ENCODE measurements around the gene PLXNA1.

PLXNA1 gene

DNA sequence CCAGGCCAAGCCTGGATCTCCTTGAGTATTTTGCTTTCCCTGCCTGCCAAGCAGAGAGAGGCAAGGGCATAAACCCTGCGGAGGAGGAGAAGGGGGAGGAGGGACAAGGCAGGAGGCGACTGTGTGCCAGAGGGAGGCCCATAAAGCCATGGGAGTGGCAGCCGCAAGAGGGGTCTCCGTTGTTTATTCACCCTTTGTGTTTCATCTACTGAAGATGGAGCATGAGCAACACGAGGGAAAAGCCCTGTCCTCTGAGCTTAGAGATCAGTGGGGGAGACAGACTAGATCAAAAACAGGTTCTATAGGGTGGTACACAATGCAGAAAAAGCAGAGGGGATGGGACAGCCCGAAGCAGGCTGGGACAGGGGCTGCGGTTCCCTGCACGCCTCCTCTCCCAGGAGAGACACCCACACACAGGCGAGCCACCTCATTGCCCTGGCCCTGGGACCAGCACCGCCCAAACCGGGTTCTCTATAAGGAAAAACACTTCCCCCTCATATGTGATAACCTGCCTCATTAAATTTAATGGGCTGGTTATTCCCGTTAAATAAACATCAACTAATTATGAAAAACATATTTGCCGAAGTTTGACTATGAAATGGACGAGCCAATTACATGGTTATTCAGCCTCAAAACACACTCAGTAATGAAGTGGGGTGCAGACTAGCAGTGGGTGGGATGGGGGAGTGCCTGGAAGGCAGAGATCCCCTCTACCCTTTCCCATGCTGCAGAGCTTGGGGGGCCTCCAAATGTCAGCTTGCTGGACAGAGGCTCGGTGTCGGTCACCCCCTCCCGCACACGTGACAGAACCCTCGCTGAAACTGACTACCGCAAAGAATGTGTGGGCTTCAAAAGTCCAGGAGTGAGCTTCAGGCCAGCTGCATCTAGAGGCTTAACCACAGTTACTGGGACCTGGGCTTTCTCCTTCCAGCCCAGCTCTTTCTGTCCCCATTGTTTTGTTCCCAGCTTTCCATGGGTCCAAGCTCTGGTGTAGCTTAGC, 14.2 kb upstream of the PLXNA1 start:
- DNase-seq, result no peak

DNA sequence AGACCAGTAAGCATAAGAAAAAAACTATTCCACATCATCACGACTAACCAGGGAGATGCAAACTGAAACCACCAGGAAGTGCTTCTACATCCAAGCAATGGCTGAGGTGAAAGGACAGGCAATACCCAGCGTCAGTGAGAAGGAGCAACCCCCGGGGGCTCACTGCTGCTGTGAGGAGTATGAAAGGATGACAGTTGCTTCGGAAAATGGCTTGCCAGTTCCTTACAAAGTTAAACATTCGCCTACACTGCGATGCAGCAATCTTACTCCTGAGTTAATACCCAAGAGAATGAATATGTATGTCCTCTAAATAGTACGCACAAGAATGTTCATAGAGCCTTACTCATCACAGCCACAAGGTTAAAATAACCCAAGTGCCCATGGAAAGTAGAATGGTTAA, 13.3 kb upstream of the PLXNA1 start:
- DNase-seq, result no peak

DNA sequence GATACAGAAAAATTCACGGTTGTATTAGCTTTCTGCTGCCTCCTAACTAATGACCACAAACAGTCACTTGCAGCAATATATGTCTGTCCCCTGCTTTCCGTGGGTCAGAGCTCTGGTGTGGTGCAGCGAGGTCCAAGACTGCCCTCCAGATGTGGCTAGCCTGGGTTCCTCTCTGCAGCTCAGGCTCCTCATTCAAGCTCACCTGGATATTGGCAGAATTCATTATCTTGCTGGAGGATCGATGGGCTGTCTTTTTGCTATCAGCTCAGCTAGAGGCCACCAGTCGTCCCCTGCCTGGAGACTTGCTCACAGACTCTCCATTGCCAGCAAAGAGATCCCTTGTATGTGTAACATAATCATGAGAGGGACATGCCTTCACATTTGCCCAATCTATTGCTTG, 12.8 kb upstream of the PLXNA1 start:
- DNase-seq, result no peak

DNA sequence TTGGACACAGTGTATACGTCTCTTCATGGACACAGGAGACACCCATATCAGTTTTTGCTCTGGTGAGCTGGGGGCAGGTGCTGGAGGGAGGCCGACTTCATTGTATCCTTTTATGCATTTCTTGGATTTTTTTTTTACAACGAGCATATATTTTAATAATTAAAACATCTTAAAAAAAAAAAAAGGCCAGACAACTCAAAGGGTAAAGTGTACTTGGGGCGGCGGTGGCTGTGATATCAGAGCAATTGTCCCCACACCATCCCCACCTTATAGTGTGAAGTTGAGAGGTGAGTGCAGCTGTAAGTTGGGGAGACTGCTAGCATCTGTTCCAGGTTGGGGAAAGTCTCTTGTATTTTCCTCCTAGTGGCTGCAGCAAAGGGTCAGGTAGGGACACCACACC, 12.0 kb upstream of the PLXNA1 start:
- no peak for DNase-seq

DNA sequence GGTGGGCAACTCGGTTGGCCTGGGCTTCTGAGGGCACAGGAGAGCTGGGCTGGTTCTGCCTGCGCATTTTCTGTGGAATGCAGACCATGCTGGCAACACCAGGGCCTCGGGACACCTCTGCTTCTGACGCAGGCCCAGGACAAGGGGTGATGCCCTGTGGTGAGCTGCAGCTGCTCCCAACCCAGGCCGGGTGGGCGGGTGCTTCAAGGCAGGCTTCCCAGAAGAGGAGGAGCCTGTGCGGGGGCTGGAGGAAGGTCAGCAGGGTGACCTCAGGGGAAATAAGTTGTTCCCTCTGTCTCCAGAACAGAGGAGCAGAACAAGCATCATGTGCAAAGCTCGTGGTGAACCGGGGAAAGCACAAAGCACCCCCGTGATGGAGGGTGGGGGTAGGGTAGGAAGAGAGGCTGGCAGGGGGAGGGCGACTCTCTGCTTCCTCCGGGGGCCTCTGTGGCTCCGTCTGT, 11.0 kb upstream of the PLXNA1 start:
- no peak for DNase-seq

DNA sequence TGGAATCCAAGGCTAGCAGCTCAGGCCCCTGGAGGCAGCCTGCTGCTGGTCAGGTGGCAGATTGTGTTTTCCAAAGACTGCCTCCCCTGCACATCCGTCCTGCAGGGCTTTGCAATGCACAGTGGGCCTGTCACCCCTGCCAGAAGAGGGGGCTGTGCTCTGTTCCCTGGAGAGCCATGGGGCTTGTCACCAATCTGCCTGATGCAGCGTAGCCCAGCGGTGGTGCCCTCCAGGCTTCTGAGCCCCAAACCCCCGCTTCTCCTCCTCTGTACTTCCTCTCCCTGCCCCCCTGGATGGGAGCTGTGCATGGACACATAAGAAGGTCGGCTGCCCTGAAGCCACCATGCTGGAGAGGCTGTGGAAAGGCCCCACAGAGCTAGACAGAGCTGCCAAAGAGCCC, 10.0 kb upstream of the PLXNA1 start:
- DNase-seq, result no peak

DNA sequence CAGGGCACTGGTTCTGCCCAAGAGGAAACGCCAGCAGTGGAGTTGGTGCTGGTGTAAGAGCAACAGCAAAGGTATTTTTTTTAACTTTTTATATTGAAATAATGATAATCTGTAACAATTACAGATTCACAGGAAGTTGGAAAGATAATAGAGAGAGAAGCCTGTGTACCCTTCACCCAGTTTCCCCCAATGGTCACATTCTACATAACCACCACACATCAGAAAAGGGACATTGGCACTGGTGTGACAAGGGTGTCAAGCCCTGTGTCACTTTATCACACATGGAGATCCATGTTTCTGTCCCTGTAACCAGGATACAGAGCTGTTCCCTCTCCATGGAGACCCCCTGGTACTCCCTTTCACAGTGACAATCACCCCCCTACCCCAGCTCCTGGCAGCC, 9.1 kb upstream of the PLXNA1 start:
- no peak for DNase-seq

DNA sequence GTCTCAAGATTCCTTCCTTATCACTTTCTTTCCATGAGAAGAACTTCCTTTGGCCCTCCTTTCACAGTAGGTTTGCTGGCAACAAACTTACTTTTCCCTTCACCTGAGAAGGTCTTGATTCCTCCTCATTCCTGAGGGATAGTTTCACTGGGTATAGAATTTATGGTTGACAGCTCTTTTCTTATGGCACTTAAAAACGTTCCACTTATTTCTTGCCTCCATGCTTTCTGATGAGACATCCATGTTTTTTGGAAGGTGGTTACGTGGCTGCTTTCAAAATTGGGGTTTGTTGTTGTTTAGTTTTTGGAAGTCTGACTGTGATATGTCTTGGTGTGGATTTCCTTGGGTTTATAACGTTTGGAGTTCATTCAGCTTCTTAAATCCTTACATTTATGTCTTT, 8.2 kb upstream of the PLXNA1 start:
- no peak for DNase-seq

DNA sequence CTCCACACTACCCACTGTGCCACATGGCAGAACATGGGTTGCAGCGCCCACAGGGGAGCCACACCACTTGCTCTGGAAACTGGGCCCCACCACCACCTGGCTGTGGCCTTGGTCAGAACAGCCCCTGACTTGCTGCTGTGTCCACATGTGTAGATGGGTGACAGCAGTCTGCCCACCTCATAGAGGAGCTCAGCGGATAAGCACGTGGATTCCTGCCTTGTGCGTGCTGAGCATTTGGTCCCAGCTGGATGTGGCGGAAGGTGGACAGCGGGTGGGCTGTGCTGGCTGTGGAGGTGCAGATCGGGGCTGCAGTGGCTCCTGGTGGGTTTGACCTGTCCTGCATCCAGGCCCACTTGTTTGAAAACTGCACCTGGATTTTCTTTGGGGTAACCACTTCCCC, 6.0 kb upstream of the PLXNA1 start:
- no peak for DNase-seq

DNA sequence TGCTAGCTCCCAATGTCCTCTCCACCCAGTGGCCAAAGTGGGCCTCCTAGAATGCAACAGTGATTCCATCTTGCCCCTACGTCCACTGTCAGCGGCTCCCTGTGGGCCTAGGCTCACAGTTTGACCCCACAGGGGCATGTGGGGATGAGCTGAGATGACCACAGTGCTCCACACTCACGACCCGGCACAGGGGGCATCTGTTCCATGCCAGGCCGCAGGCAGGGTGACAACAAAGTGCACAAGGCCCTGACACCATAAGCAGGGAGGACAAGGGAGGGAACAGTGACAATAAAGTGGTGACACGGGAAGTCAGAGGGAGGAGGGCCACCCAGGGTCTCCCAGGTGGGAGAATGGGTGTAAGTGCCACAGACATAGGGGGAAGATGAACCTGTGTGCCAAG, 5.1 kb upstream of the PLXNA1 start:
- DNase-seq, result no peak

DNA sequence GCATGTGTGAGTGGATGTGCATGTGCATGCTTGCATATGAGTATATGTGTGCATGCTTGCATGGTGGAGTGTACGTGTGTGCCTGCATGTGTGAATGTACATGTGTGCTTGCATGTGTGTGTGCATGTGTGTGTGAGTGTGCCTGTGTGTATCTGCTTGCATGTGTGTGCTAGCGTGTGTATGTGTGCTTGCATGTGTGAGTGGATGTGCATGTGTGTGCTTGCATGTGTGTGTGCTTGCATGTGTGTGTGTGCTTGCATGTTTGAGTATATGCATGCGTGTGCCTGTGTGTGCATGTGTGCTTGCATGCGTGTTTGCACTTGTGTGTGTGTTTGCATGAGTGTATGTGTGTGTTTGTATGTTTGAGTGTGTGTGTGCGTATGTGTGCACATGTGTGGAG, 4.6 kb upstream of the PLXNA1 start:
- no peak for DNase-seq

DNA sequence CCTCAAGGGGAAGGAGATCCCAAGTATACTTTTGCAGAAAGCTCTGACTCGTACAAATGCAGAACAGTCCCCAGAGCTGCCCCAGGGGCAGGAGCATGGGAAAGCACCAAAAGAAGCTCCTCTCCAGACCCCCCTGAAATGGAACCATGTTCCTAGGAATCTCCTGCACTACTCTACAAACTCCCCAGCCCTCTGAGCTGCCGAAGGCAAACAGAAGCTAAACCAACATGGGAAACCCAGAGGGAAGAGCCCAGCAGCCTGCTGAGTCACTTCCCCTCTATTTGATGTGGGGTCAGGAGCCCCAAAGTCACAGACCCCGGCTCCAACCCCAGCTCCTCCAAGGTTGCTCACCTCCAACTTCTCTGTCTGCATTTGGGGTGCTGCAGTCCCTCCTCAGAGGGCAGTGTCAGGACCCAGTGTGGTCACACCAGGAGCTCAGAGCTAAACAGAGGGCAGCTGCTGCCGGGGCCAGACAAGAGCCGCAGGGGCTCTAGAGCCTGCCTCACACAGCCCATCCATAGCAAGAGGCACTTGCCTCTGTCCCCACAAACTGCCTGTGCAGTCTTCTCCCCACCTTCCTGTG, 3.8 kb upstream of the PLXNA1 start:
- no peak for DNase-seq

DNA sequence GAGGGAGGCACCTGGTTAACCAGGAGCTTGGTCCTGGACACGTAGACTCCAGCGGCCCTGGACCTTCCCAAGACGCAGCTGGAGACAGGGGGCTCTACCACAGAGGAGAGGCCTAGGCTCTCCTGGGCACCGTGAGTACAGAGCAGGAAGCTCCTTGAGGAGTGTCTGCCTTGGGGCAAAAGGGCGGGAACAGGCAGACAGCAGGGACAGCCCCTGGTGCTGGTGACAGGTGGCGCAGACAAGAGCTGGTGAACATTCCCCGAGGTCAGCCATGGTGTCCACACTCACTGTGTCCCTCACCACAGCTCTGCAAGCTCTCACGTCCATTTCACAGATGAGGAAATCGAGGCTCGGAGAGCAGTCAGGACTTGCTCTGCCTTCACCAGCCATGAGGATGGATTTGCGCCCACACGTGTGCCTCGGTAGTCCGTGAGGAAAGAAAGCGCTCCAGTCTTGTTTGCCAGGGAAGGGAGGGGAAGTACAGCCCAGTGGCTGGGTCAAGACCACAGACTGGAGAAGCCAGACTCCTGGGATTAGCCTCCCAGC, 2.6 kb upstream of the PLXNA1 start:
- DNase-seq, result no peak

DNA sequence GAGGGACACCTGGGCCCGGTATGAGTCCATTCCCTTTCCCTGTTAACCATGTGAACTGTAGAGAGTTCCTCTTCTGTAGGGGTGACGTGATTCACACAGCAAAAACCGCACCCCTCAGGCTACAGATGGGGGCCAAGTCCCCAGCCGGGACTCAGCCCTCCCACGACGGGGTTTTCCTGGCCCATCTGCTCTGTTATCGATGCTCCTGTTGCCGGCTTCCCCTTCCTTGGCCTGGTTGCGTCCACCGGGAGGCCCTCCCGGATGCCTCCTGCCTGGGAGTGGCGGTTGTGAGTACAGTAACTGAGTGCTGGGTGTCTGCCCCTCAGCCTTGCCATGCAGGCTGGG, 817 bp upstream of the PLXNA1 start:
- DNase-seq, result no peak

DNA sequence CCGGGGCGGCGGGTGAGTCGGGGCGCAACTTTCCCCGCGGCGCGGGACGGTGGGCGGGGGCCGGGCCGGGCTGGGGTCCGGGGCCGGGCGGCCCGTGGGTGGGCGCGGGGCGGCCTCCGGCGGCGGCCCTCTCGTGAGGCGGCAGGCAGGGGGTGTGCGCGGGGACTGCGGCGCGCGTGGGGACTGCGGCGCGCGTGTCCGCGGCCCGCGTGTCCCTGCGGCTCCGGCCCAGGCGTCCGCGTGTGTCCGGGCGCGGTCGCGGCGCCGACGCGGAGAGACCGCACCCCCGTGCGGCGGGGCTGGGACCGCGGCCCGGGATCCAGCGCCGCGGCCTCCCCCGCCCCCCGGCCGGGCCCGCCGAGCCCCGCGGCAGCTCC, 349 bp downstream of the PLXNA1 start:
- DNase-seq, result no peak

DNA sequence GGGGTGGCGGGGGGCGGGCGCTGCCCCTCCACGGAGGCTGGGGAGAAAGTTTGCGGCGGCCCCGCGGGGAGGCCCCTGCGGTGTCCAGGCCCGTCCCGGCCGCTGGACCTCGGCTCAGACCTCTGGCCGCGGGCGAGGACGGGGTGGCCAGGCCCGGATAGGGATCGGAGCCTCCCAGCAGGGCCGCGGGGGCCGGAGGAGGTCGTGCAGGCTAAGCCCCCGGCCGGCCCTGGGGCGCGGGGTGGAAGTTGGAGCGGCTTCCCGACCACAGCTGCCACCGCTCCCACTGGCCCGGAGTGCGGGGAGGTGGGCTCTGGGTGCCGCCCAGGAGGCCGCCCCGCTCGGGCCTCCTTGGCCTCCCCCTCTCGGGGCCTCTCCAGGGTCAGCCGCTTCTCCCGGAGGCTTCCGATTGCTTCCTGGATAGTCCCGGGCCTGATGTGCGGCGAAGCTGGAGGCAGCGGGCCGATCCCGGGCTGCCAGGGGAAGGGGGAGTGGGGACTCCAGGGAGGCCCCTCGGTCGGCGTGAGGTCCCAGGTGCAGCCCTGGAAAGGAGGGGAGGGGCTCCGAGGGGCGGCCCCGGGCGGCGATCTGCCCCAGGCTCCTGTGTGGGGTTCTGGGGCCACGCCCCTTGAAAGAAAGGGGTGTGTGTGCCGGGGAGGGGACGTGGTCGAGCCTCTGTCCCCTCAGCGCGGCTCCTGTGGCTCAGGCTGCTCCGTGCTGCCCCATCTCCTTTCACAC, 907 bp downstream of the PLXNA1 start:
- no peak for DNase-seq

DNA sequence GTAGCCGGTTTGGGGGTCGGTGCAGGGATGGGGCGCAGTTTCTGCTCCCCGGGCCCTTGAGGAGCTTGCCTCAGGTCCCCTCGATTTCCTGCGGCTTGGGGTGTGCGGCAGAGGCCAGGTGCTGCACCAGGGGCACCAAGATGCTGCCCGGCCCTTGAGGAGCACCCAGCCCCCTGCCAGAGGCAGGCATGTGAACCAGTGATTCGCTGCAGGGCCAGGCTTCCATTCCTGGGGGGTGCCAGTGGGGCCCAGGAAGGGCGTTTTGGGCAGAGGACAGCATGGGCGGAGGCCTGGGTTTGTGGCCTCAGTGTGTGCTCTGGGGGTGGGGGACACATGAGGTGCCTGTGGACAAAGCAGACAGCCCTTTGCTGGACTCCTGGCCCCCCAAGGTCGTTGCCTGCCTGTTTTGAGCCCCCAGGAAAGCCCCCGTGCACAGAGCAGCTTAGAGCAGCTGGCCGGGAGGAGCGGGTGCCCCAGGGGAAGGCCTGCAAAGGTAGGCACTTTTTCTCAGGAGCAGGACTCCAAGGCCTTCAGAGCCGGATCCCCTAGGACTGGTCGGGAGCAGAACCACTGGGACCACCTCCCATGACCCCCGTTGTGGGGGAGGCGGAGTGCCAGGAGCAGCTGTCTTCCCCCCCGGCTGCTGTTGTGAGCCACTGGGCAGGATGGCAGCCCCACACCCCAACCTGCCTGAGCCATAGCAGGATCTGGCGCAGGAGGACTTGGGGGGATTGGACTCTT, 1.6 kb downstream of the PLXNA1 start:
- no peak for DNase-seq

DNA sequence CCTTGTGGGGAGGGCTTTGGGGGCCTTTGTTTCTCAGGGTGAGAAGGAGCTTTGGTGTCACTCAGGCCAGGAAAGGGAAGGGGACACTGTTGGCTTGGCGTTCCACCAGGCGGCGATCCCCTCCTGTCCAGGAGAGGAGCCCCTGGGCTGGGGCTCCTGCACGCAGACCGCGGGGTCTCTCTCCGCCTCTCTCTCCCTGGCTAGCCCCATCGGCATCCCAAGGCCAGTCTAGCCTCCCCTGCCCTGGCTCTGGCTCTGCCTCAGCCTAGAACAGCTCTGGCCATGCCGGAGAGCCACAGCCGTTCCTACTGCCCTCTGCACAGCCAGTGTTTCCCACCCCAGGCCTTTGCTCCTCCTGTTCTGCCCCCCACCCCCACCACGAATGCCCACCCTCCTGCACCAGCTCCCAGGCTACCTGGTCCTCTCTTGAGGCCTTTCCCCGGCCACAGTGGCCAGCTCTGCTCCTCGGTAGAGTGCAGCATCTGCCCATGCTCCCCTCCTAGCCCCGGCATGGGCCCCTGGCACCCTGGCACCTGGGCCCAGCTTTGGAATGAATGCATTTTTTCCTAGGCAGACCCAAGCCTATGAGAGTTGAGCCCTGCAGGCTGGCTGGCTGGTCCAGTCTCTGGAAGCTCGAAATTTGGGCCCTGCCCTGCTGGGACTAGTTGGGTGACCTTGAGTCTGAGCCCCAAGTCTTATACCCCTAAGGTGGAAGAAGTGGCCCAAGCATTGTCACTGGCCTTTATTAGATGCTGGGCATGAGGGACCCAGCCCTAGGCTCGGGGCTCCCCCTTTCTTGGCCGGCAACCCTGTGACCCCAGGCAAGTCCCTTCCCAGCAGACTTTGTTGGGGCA, 2.4 kb downstream of the PLXNA1 start:
- DNase-seq, result no peak

DNA sequence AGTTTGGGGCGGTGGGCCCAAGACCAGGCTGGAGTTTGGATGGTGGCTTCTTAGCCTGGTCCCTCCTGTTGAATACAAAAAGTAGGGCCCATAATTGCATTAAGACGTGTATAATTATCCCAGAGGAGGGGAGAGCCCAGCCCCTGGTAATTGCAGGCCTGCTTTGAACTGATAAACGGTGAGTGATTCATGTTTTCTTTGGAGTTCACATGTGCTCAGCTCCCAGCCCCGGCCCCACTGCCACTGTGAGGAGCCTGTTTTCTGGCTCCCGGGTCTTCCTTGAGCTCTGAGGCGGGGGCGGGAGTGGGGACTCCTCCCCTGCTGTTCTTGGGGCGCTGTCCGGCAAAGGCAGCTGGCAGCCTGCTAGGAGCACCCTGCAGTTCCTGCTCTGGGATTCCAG, 3.1 kb downstream of the PLXNA1 start:
- no peak for DNase-seq

DNA sequence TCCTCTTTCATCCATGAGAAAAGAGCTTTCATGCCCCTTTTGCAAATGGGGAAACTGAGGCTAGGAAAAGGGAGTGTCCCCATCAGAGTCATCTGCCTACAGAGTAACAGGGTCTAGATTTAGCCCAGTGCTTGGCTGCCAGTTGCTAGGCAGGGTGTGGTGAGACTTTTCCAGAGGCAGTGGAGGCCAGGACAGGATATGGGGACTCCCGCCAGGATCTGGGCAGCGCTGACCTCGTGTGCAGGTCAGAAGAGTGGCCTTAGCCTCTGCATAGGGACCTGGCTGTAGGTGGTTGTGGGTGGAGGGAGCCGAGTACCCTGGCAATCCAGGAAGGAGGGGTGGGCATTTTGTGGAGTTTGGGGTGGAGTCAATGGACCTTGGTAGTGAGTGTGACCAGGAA, 4.2 kb downstream of the PLXNA1 start:
- no peak for DNase-seq

DNA sequence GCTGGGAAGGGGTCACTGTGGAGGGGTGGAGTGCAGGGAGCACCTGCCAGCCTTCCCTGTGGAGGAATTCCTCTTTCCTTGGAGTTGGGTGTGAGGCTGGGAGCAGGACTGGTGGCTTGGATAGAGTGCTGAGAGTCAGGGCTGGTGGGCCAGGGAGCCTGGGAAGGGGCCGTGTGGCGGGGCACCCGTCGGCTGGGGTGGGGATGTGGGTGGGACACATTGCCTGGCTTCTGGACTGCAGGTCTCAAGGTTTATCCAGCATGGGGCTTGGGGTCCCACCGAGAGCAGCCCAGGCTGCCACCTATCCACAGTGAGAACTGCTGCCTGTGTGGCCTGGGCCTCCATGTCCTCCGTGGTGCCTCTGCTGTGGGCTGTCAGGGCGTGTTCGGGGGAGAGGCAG, 4.7 kb downstream of the PLXNA1 start:
- DNase-seq, result no peak

DNA sequence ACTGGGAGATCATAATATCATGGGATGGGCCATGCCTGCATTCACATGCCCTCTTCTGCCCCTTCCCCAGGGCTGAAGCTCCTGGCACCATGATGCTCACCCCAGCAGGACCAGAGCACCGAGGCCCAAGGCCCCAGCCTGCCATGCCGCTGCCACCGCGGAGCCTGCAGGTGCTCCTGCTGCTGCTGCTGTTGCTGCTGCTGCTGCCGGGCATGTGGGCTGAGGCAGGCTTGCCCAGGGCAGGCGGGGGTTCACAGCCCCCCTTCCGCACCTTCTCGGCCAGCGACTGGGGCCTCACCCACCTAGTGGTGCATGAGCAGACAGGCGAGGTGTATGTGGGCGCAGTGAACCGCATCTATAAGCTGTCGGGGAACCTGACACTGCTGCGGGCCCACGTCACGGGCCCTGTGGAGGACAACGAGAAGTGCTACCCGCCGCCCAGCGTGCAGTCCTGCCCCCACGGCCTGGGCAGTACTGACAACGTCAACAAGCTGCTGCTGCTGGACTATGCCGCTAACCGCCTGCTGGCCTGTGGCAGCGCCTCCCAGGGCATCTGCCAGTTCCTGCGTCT, 5.6 kb downstream of the PLXNA1 start:
- DNase-seq, result no peak
